GM18873 (cell line): ENCODE measurements around the gene WNT10A.

Experiments
- ATAC-seq: cut with Tn5 transposase; IDR thresholded peaks from one replicate; pipeline ENCODE4 v1.9.1; 2021; ENCODE audit warnings: mild to moderate bottlenecking, moderate library complexity, moderate number of reproducible peaks; ENCODE audit not compliant: unreplicated experiment, low FRiP score

The WNT10A gene

GRCh38 chr2:218857371-218858137 is 23.1 kb upstream of the WNT10A start:
- ATAC-seq, result no peak

GRCh38 chr2:218858138-218858445 is 22.6 kb upstream of the WNT10A start:
- ATAC-seq, result no peak

GRCh38 chr2:218858671-218859555 is 21.7 kb upstream of the WNT10A start:
- no peak for ATAC-seq

- ATAC-seq, result no peak
These were observed 21.1 kb upstream of the WNT10A start, which contains the start of gene WNT6 for GRCh38 chr2:218859556-218859987. Gene WNT6, plus strand, starts transcription at chr2:218859805. Its CDS starts 233 bp downstream, at chr2:218860038.

GRCh38 chr2:218859988-218860831 is 20.4 kb upstream of the WNT10A start:
- ATAC-seq, result no peak

GRCh38 chr2:218860950-218861381 is 19.7 kb upstream of the WNT10A start:
- ATAC-seq, result no peak

- no peak for ATAC-seq
These were observed 18.9 kb upstream of the WNT10A start for GRCh38 chr2:218861645-218862318.

- ATAC-seq, result no peak
These were observed 17.6 kb upstream of the WNT10A start for GRCh38 chr2:218863021-218863520.

- no peak for ATAC-seq
These were observed 15.3 kb upstream of the WNT10A start for GRCh38 chr2:218865396-218865795.

- no peak for ATAC-seq
These were observed 14.7 kb upstream of the WNT10A start for GRCh38 chr2:218865999-218866398.

- ATAC-seq, result no peak
These were observed 12.8 kb upstream of the WNT10A start for GRCh38 chr2:218867900-218868299.

- ATAC-seq, result no peak
These were observed 11.6 kb upstream of the WNT10A start for GRCh38 chr2:218869064-218869463.

GRCh38 chr2:218870984-218871344 is 9.7 kb upstream of the WNT10A start:
- ATAC-seq, result no peak

GRCh38 chr2:218871345-218872302 is 9.0 kb upstream of the WNT10A start:
- ATAC-seq, result no peak

- ATAC-seq, result no peak
These were observed 7.8 kb upstream of the WNT10A start for GRCh38 chr2:218872645-218873358.

- ATAC-seq, result no peak
These were observed 7.1 kb upstream of the WNT10A start for GRCh38 chr2:218873359-218874194.

- ATAC-seq, result no peak
These were observed 4.9 kb upstream of the WNT10A start for GRCh38 chr2:218875692-218876246.
